HCT116 (cell line): Measurements from ENCODE around the gene CCRL2. TPM values are rescaled to one million over a fixed set of nuclear protein-coding genes. Genes with fewer than 3 reads are reported as not detected.
A peak's percentile ranks its signal among the peaks of the same experiment; 100 is the strongest.

Experiments used
- ATAC-seq: fragments of 200-7000 bp; cut with Tn5 transposase; 2 replicates; pipeline ENCODE4 v1.9.1; 2020; ENCODE audit warnings: mild to moderate bottlenecking, moderate library complexity
- BruUV-seq: library from RNA; stranded (reverse); fragments of 400-500 nt; replicated peaks from 2 replicates; lab custom pipeline; 2021; lab: Mats Ljungman, UMichigan
- CTCF ChIA-PET: fragments of 300-600 bp; sonication (Branson Sonifier 250); formaldehyde crosslinking; loops from one replicate; lab custom pipeline; 2021; ENCODE audit warnings: antibody characterized with exemption; lab: Charles Lee
- POLR2A ChIA-PET: fragments of 300-600, 350-600 bp; sonication (Branson Sonifier 250); formaldehyde crosslinking; loops from one replicate; lab custom pipeline; 2021; ENCODE audit warnings: antibody characterized with exemption; lab: Charles Lee
- RAD21 ChIA-PET, 2 experiments: fragments of 300-600 bp; sonication (Branson Sonifier 250); formaldehyde crosslinking; loops; one replicate each; lab custom pipeline; 2023; ENCODE audit warnings: low total read pairs in 2 of 2; ENCODE audit not compliant: uncharacterized antibody in 2 of 2, unreplicated experiment in 2 of 2, low non-redundant PET in 1 of 2; lab: Charles Lee
- DNase-seq: peaks from one replicate; pipeline ENCODE4 v3.0.0-alpha.2; 2010; ENCODE audit warnings: low read depth, low spot score
- H2AFZ ChIP-seq: fragments of 200-600 bp; shearing (Covaris generic), sonication (generic); 2 replicates; pipeline ENCODE4 v1.6.1; 2017; ENCODE audit warnings: low read depth, mixed run types, mixed read lengths, antibody characterized with exemption, low read length; ENCODE audit not compliant: poor library complexity, severe bottlenecking
- H3K27ac ChIP-seq: 2 replicates; pipeline ENCODE4 v1.5.1; 2012; ENCODE audit warnings: low read depth, low read length
- H3K27me3 ChIP-seq: fragments of 200-600 bp; sonication (generic); 2 replicates; pipeline ENCODE4 v1.6.1; 2016; ENCODE audit warnings: mixed run types, low read length, mixed read lengths; ENCODE audit not compliant: insufficient read depth
- H3K36me3 ChIP-seq, 2 experiments: fragments of 200-500 bp in 1 of 2; fragments of 200-600 bp in 1 of 2; sonication (Bioruptor generic) in 1 of 2; sonication (generic) in 1 of 2; 2 replicates each; pipeline versions ENCODE4 v1.5.1 to v1.6.1; 2014 to 2016; ENCODE audit warnings: low read length in 2 of 2, inconsistent platforms in 1 of 2, mixed read lengths in 1 of 2, mixed run types in 1 of 2; ENCODE audit not compliant: insufficient read depth in 2 of 2, control insufficient read depth in 1 of 2
- H3K4me1 ChIP-seq, 2 experiments: fragments of 200-600 bp in 1 of 2; sonication (generic) in 1 of 2; 2 replicates each; pipeline versions ENCODE4 v1.5.1 to v1.6.1; 2012 to 2017; ENCODE audit warnings: low read length in 2 of 2, inconsistent platforms in 1 of 2, mild to moderate bottlenecking in 1 of 2, mixed read lengths in 1 of 2, mixed run types in 1 of 2, moderate library complexity in 1 of 2; ENCODE audit not compliant: insufficient read depth in 2 of 2, control insufficient read depth in 1 of 2
- H3K4me2 ChIP-seq: fragments of 200-600 bp; sonication (generic); 2 replicates; pipeline ENCODE4 v1.6.1; 2017; ENCODE audit warnings: mixed run types, low read length, mixed read lengths
- H3K4me3 ChIP-seq, 2 experiments: fragments of 200-600 bp in 1 of 2; sonication (generic) in 1 of 2; replicated peaks in 1 of 2; 2 replicates each; pipeline ENCODE4 v1.5.1; 2011 to 2016; ENCODE audit warnings: low read length in 2 of 2, control low read depth in 1 of 2, low read depth in 1 of 2, mild to moderate bottlenecking in 1 of 2, mixed read lengths in 1 of 2, mixed run types in 1 of 2
- H3K79me2 ChIP-seq: fragments of 200-600 bp; sonication (generic); 2 replicates; pipeline ENCODE4 v1.6.1; 2017; ENCODE audit warnings: mild to moderate bottlenecking, mixed run types, low read length, moderate library complexity, mixed read lengths; ENCODE audit not compliant: insufficient read depth
- H3K9ac ChIP-seq: fragments of 200-600 bp; sonication (generic); 2 replicates; pipeline ENCODE4 v1.6.1; 2016; ENCODE audit warnings: low read length, mixed read lengths
- H3K9me2 ChIP-seq: fragments of 200-600 bp; sonication (generic), shearing (Covaris generic); 2 replicates; pipeline ENCODE4 v1.6.1; 2017; ENCODE audit warnings: mixed run types, mild to moderate bottlenecking, moderate library complexity; ENCODE audit not compliant: insufficient read depth
- H3K9me3 ChIP-seq, 2 experiments: fragments of 200-500 bp in 1 of 2; fragments of 200-600 bp in 1 of 2; sonication (Bioruptor generic) in 1 of 2; sonication (generic) in 1 of 2; 2 replicates each; pipeline ENCODE4 v1.6.1; 2014 to 2017; ENCODE audit warnings: low read length in 2 of 2, mixed read lengths in 2 of 2, inconsistent platforms in 1 of 2, low read depth in 1 of 2, mild to moderate bottlenecking in 1 of 2, mixed run types in 1 of 2, moderate library complexity in 1 of 2; ENCODE audit not compliant: control insufficient read depth in 1 of 2, insufficient read depth in 1 of 2
- H4K20me1 ChIP-seq: fragments of 200-600 bp; sonication (generic), shearing (Covaris generic); 2 replicates; pipeline ENCODE4 v1.6.1; 2017; ENCODE audit warnings: mixed run types, mild to moderate bottlenecking, moderate library complexity; ENCODE audit not compliant: insufficient read depth
- FOSL1 ChIP-seq: IDR thresholded peaks from 2 replicates; pipeline ENCODE4 v1.6.1; 2012; ENCODE audit warnings: low read depth
- POLR2A ChIP-seq: IDR thresholded peaks from 2 replicates; pipeline ENCODE4 v1.7.0; 2011; ENCODE audit warnings: borderline replicate concordance; ENCODE audit not compliant: insufficient read depth, insufficient read length; ENCODE audit errors: extremely low read depth
- REST ChIP-seq: IDR thresholded peaks from 2 replicates; pipeline ENCODE4 v1.6.1; 2012; ENCODE audit warnings: low read depth
- SRF ChIP-seq: IDR thresholded peaks from 2 replicates; pipeline ENCODE4 v1.6.1; 2012; ENCODE audit warnings: low read depth
- intact Hi-C: fragments of 100-400 bp; cut with micrococcal nuclease; formaldehyde crosslinking; loops from 2 replicates; pipeline ENCODE4 v1.10.0; 2022
- total RNA-seq: library from RNA; stranded (reverse); gene quantifications from one replicate; pipeline ENCODE4 v1.2.1, GENCODE V29; 2021; ENCODE audit not compliant: unreplicated experiment
- TF ChIP-seq, protein P1 (sequence below), 3 experiments: fragments of 200-600 bp in 1 of 3; sonication (generic) in 1 of 3; IDR thresholded peaks in 2 of 3; conservative IDR thresholded peaks in 1 of 3; 2 replicates each; pipeline ENCODE4 v1.5.1; 2012 to 2017; ENCODE audit warnings: low read depth in 2 of 3, low read length in 2 of 3, antibody characterized with exemption in 1 of 3, borderline replicate concordance in 1 of 3, control low read depth in 1 of 3, mild to moderate bottlenecking in 1 of 3, mixed read lengths in 1 of 3, mixed run types in 1 of 3, moderate library complexity in 1 of 3; ENCODE audit not compliant: insufficient read depth in 1 of 3

CCRL2 gene
- total RNA-seq, 1 experiment from 2014 or later: not detected

- no peaks in the 10 kb centered on the region for H3K36me3 ChIP-seq
- no peaks in the 10 kb centered on the region for H3K9me3 ChIP-seq
- no peaks in the 10 kb centered on the region for H4K20me1 ChIP-seq
- no peak for DNase-seq
- TF ChIP-seq FOSL1 (no peak), SRF (no peak), REST (no peak), POLR2A (no peak)
- TF ChIP-seq, protein P1, sequence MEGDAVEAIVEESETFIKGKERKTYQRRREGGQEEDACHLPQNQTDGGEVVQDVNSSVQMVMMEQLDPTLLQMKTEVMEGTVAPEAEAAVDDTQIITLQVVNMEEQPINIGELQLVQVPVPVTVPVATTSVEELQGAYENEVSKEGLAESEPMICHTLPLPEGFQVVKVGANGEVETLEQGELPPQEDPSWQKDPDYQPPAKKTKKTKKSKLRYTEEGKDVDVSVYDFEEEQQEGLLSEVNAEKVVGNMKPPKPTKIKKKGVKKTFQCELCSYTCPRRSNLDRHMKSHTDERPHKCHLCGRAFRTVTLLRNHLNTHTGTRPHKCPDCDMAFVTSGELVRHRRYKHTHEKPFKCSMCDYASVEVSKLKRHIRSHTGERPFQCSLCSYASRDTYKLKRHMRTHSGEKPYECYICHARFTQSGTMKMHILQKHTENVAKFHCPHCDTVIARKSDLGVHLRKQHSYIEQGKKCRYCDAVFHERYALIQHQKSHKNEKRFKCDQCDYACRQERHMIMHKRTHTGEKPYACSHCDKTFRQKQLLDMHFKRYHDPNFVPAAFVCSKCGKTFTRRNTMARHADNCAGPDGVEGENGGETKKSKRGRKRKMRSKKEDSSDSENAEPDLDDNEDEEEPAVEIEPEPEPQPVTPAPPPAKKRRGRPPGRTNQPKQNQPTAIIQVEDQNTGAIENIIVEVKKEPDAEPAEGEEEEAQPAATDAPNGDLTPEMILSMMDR (IDR thresholded peaks at IDR 0.05 in 2 of 3, conservative IDR thresholded peaks at IDR 0.05 in 1 of 3; ENCODE audit: borderline replicate concordance in 1 of 3, insufficient read depth in 1 of 3, low read depth in 2 of 3, low read length in 2 of 3): peak in 2 of 3 experiments; percentile 12 to 35; a peak in 3 of 6 replicates
- no peaks in the 10 kb centered on the region for H3K9me2 ChIP-seq
- no peaks in the 10 kb centered on the region for H3K79me2 ChIP-seq
- ChIA-PET POLR2A (no interaction called here), RAD21 (no interaction called here), CTCF (interaction anchor here (0.7 to 0.8 kb wide), 2 partner anchors 8 to 40 kb away, joined by 3 read pairs; partner anchors contain the start of gene CCR5)
- H3K4me2 ChIP-seq: no peak overlapping the region
- peaks cover 0 to 10% of the 10 kb centered on the region in 2 experiments; a peak in 1 of 4 replicates for H3K4me1 ChIP-seq
- no peak for ATAC-seq
- intact Hi-C loops: no loop called here
- no peak overlapping the region for H2AFZ ChIP-seq
- no peak overlapping the region for H3K4me3 ChIP-seq
- BruUV-seq: no TSS peak
- no peak overlapping the region for H3K9ac ChIP-seq
- H3K27ac ChIP-seq: no peak overlapping the region
- no peaks in the 10 kb centered on the region for H3K27me3 ChIP-seq
Measured at GRCh38 chr3:46411271-46411670, 4.2 kb downstream of the CCRL2 start.
